ENCODE data around the gene ANKRD7.

The ANKRD7 gene

GRCh38 chr7:118214051-118214832 is 10.3 kb upstream of the ANKRD7 start:
- no peak for TF ChIP-seq CTCF (IDR thresholded peaks at IDR 0.05; ENCODE audit: control extremely low read depth, extremely low read depth, low read depth, missing control alignments)
- ChIA-PET CTCF (interaction anchor here (0.9 kb wide), 2 partner anchors 13 to 19 kb away, joined by 3 to 6 read pairs; no protein-coding TSS in a partner anchor), POLR2A (no interaction called here)
- DNase-seq (ENCODE audit: extremely low spot score): peak; percentile 89

GRCh38 chr7:118214833-118215182 is 9.7 kb upstream of the ANKRD7 start:
- ChIA-PET POLR2A (no interaction called here), CTCF (interaction anchor here (0.9 kb wide), 1 partner anchor 20 kb away, joined by 6 read pairs; no protein-coding TSS in a partner anchor)
- TF ChIP-seq CTCF (IDR thresholded peaks at IDR 0.05; ENCODE audit: control extremely low read depth, extremely low read depth, low read depth, missing control alignments): no peak
- no peak for DNase-seq (ENCODE audit: extremely low spot score)

- POLR2A ChIA-PET: no interaction called here
These were observed 7.3 kb upstream of the ANKRD7 start for GRCh38 chr7:118217210-118217619.

GRCh38 chr7:118218413-118219156 is 5.9 kb upstream of the ANKRD7 start:
- TF ChIP-seq CTCF (IDR thresholded peaks at IDR 0.05; ENCODE audit: control extremely low read depth, extremely low read depth, low read depth, missing control alignments): no peak
- POLR2A ChIA-PET: no interaction called here
- CTCF ChIA-PET: interaction anchor here (1.0 to 1.4 kb wide), 4 partner anchors 8 to 65 kb away, joined by 3 to 5 read pairs (median 4); no protein-coding TSS in a partner anchor
- DNase-seq (ENCODE audit: extremely low spot score): no peak

More at GRCh38 chr7:118217210-118217619, 7.3 kb upstream of the ANKRD7 start:
- TF ChIP-seq CTCF (IDR thresholded peaks at IDR 0.05; ENCODE audit: control extremely low read depth, extremely low read depth, low read depth, missing control alignments): no peak
- CTCF ChIA-PET: interaction anchor here (0.7 to 1.4 kb wide), 3 partner anchors 18 to 63 kb away, joined by 3 to 5 read pairs (median 3); no protein-coding TSS in a partner anchor
- DNase-seq (ENCODE audit: extremely low spot score): no peak

GRCh38 chr7:118219157-118219512 is 5.4 kb upstream of the ANKRD7 start:
- ChIA-PET POLR2A (no interaction called here), CTCF (no interaction called here)
- TF ChIP-seq CTCF (IDR thresholded peaks at IDR 0.05; ENCODE audit: control extremely low read depth, extremely low read depth, low read depth, missing control alignments): no peak
- DNase-seq (ENCODE audit: extremely low spot score): no peak

GRCh38 chr7:118220583-118220982 is 3.9 kb upstream of the ANKRD7 start:
- ChIA-PET POLR2A (no interaction called here), CTCF (interaction anchor here (0.7 to 1.1 kb wide), 2 partner anchors 12 to 13 kb away, joined by 3 read pairs; no protein-coding TSS in a partner anchor)
- DNase-seq (ENCODE audit: extremely low spot score): no peak
- no peak for TF ChIP-seq CTCF (IDR thresholded peaks at IDR 0.05; ENCODE audit: control extremely low read depth, extremely low read depth, low read depth, missing control alignments)
